Uterus (tissue), 2 donors: ENCODE data around the gene MFN1.

ENCODE experiments used
- POLR2A ChIP-seq, 2 donors: fragments of 450-650 bp; IDR thresholded peaks; one replicate each; pipeline ENCODE4 v1.6.1; 2016; ENCODE audit warnings: antibody characterized with exemption in 2 of 2, mild to moderate bottlenecking in 1 of 2, moderate library complexity in 1 of 2
- TF ChIP-seq, protein P1 (sequence below), 4 experiments: fragments of 200-600 bp in 2 of 4; fragments of 450-650 bp in 2 of 4; sonication (generic) in 2 of 4; IDR thresholded peaks; one replicate each; pipeline ENCODE4 v1.5.1; 2016 to 2019; ENCODE audit warnings: antibody characterized with exemption in 4 of 4, mild to moderate bottlenecking in 2 of 4, moderate library complexity in 1 of 4

DNA sequence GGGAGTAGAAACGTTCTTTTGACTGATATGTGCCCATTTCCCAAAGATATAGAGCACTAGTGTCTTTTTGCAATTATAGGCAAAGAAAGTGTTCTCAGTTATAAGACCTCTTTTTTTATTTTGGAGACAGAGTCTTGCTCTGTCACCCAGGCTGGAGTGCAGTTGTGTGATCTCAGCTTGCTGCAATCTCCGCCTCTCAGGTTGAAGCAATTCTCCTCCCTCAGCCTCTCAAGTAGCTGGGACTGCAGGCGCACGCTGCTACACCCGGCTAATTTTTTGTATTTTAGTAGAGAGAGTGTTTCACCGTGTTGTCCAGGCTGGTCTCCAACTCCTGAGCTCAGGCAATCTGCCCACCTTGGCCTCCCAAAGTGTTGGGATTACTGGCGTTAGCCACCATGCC is 45.4 kb upstream of the MFN1 start:
- TF ChIP-seq POLR2A (IDR thresholded peaks at IDR 0.05): no peak
- TF ChIP-seq, protein P1, sequence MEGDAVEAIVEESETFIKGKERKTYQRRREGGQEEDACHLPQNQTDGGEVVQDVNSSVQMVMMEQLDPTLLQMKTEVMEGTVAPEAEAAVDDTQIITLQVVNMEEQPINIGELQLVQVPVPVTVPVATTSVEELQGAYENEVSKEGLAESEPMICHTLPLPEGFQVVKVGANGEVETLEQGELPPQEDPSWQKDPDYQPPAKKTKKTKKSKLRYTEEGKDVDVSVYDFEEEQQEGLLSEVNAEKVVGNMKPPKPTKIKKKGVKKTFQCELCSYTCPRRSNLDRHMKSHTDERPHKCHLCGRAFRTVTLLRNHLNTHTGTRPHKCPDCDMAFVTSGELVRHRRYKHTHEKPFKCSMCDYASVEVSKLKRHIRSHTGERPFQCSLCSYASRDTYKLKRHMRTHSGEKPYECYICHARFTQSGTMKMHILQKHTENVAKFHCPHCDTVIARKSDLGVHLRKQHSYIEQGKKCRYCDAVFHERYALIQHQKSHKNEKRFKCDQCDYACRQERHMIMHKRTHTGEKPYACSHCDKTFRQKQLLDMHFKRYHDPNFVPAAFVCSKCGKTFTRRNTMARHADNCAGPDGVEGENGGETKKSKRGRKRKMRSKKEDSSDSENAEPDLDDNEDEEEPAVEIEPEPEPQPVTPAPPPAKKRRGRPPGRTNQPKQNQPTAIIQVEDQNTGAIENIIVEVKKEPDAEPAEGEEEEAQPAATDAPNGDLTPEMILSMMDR (IDR thresholded peaks at IDR 0.05): no peak
